IMR-90 (cell line): ENCODE measurements around the gene FAM193A. TPM values are rescaled to one million over a fixed set of nuclear protein-coding genes. Genes with fewer than 3 reads are reported as not detected.

Experiments
- ATAC-seq: fragments of 200-7000 bp; cut with Tn5 transposase; 2 replicates; pipeline ENCODE4 v1.9.1; 2020; ENCODE audit warnings: low read depth, mild to moderate bottlenecking, moderate library complexity
- BruUV-seq: library from RNA; stranded (reverse); fragments of 400-500 nt; replicated peaks from 2 replicates; lab custom pipeline; 2021; lab: Mats Ljungman, UMichigan
- CTCF ChIA-PET: fragments of 300-600 bp; formaldehyde crosslinking; extraction: SDS; loops from one replicate; lab custom pipeline; 2021; ENCODE audit warnings: antibody characterized with exemption; lab: Yijun Ruan, JAX
- POLR2A ChIA-PET: fragments of 300-600 bp; sonication (Branson Sonifier 250); formaldehyde crosslinking; loops from one replicate; lab custom pipeline; 2022; ENCODE audit warnings: antibody characterized with exemption; ENCODE audit not compliant: unreplicated experiment; lab: Charles Lee
- DNase-seq: peaks from one replicate; pipeline ENCODE4 v3.0.0; 2013
- H2AFZ ChIP-seq: replicated peaks from 2 replicates; pipeline ENCODE3; 2013; ENCODE audit warnings: low read length, mild to moderate bottlenecking; ENCODE audit not compliant: poor library complexity
- H2AK5ac ChIP-seq: 2 replicates; pipeline ENCODE4 v1.6.1; 2013; ENCODE audit warnings: low read depth, low read length, inconsistent platforms
- H2AK9ac ChIP-seq: replicated peaks from 2 replicates; pipeline ENCODE3; 2013; ENCODE audit warnings: mild to moderate bottlenecking, low read depth, low read length, moderate library complexity; ENCODE audit not compliant: poor library complexity
- H2BK120ac ChIP-seq: 2 replicates; pipeline ENCODE4 v1.6.1; 2013; ENCODE audit warnings: low read depth, low read length, inconsistent platforms
- H2BK15ac ChIP-seq: 3 replicates; pipeline ENCODE4 v1.6.1; 2013; ENCODE audit warnings: low read depth, low read length, inconsistent platforms
- H2BK20ac ChIP-seq: 2 replicates; pipeline ENCODE4 v1.6.1; 2013; ENCODE audit warnings: low read depth, mild to moderate bottlenecking, inconsistent platforms, low read length, moderate library complexity
- H2BK5ac ChIP-seq: 2 replicates; pipeline ENCODE4 v1.6.1; 2013; ENCODE audit warnings: mild to moderate bottlenecking, low read depth, low read length, inconsistent platforms; ENCODE audit not compliant: poor library complexity, severe bottlenecking
- H3K14ac ChIP-seq: replicated peaks from 2 replicates; pipeline ENCODE4 v1.6.1; 2013; ENCODE audit warnings: low read depth, low read length, inconsistent platforms
- H3K18ac ChIP-seq: 2 replicates; pipeline ENCODE4 v1.6.1; 2013; ENCODE audit warnings: low read depth, low read length, control low read depth
- H3K23ac ChIP-seq: 2 replicates; pipeline ENCODE4 v1.6.1; 2013; ENCODE audit warnings: low read depth, low read length, inconsistent platforms
- H3K27ac ChIP-seq: 2 replicates; pipeline ENCODE4 v1.5.1; 2013; ENCODE audit warnings: mild to moderate bottlenecking, control low read depth, low read length; ENCODE audit not compliant: insufficient read depth
- H3K27me3 ChIP-seq: 2 replicates; pipeline ENCODE4 v1.6.1; 2013; ENCODE audit warnings: low read length; ENCODE audit not compliant: control insufficient read depth, insufficient read depth
- H3K36me3 ChIP-seq: 2 replicates; pipeline ENCODE4 v1.6.1; 2013; ENCODE audit warnings: low read length, mixed read lengths; ENCODE audit not compliant: control insufficient read depth, insufficient read depth
- H3K4ac ChIP-seq: 2 replicates; pipeline ENCODE4 v1.6.1; 2013; ENCODE audit warnings: low read depth, low read length, inconsistent platforms
- H3K4me1 ChIP-seq: 2 replicates; pipeline ENCODE4 v1.6.1; 2013; ENCODE audit warnings: low read length, mixed read lengths; ENCODE audit not compliant: control insufficient read depth, insufficient read depth
- H3K4me2 ChIP-seq: 2 replicates; pipeline ENCODE4 v1.6.1; 2013; ENCODE audit warnings: low read depth, mild to moderate bottlenecking, control low read depth, low read length, moderate library complexity
- H3K4me3 ChIP-seq: 2 replicates; pipeline ENCODE4 v1.5.1; 2013; ENCODE audit warnings: low read depth, mild to moderate bottlenecking, control low read depth, low read length, moderate library complexity; ENCODE audit not compliant: insufficient read depth
- H3K56ac ChIP-seq: 2 replicates; pipeline ENCODE4 v1.6.1; 2013; ENCODE audit warnings: low read length, inconsistent platforms; ENCODE audit not compliant: insufficient read depth; ENCODE audit errors: extremely low read depth
- H3K79me1 ChIP-seq, 2 experiments: 2 replicates each; pipeline ENCODE4 v1.6.1; 2013; ENCODE audit warnings: low read length in 2 of 2, inconsistent platforms in 1 of 2, low read depth in 1 of 2
- H3K9ac ChIP-seq: 2 replicates; pipeline ENCODE4 v1.6.1; 2013; ENCODE audit warnings: low read depth, low read length, control low read depth
- H3K9me1 ChIP-seq: 2 replicates; pipeline ENCODE4 v1.6.1; 2013; ENCODE audit warnings: low read length, inconsistent platforms; ENCODE audit not compliant: insufficient read depth
- H3K9me3 ChIP-seq: 2 replicates; pipeline ENCODE4 v1.6.1; 2013; ENCODE audit warnings: low read length; ENCODE audit not compliant: control insufficient read depth, insufficient read depth
- H4K20me1 ChIP-seq: 2 replicates; pipeline ENCODE4 v1.6.1; 2013; ENCODE audit warnings: low read length, inconsistent platforms; ENCODE audit not compliant: insufficient read depth
- H4K5ac ChIP-seq: 2 replicates; pipeline ENCODE4 v1.6.1; 2013; ENCODE audit warnings: mild to moderate bottlenecking, low read depth, low read length, control low read depth
- H4K8ac ChIP-seq, 2 experiments: 2 replicates each; pipeline ENCODE4 v1.6.1; 2013; ENCODE audit warnings: low read depth in 2 of 2, low read length in 2 of 2, control low read depth in 1 of 2, inconsistent platforms in 1 of 2
- H4K91ac ChIP-seq: 2 replicates; pipeline ENCODE4 v1.6.1; 2013; ENCODE audit warnings: low read depth, low read length, inconsistent platforms; ENCODE audit not compliant: insufficient read depth
- BHLHE40 ChIP-seq: fragments of 150-350 bp; IDR thresholded peaks from 2 replicates; pipeline ENCODE4 v1.6.1; 2016; ENCODE audit warnings: mild to moderate bottlenecking, low read depth, low read length
- POLR2A ChIP-seq: IDR thresholded peaks from 2 replicates; pipeline ENCODE4 v1.6.1; 2012; ENCODE audit warnings: mild to moderate bottlenecking, low read depth, low read length
- RAD21 ChIP-seq: IDR thresholded peaks from 2 replicates; pipeline ENCODE4 v1.6.1; 2012; ENCODE audit warnings: low read length, improper control_type of control experiment
- WGBS, 2 experiments: methylation state at CpG; one replicate each; pipeline versions ENCODE4 v1.1.5 to v1.1.7; 2013; ENCODE audit warnings: missing lambda C conversion rate in 2 of 2; ENCODE audit not compliant: insufficient read length in 1 of 2; ENCODE audit errors: extremely low coverage in 2 of 2; 5-methylcytosine and 5-hydroxymethylcytosine counted together
- dilution Hi-C: fragments of 300-500 bp; cut with HindIII; formaldehyde crosslinking; loops from one replicate; pipeline ENCODE4 v1.14.3; 2018; ENCODE audit warnings: low sequenced_read_pairs; ENCODE audit not compliant: unreplicated experiment
- in situ Hi-C: fragments of 300-500 bp; cut with MboI; formaldehyde crosslinking; loops from 3 replicates; pipeline ENCODE4 v1.14.3; 2019; ENCODE audit warnings: low sequenced_read_pairs, inconsistent platforms, mixed read lengths
- intact Hi-C: fragments of 100-400 bp; cut with micrococcal nuclease; formaldehyde crosslinking; loops from 2 replicates; pipeline ENCODE4 v1.10.0; 2022
- polyA plus RNA-seq, 3 experiments: library from polyadenylated mRNA; depleted of rRNA; stranded (reverse); fragments of >200 nt; gene quantifications; 2 replicates each; pipeline ENCODE4 v1.2.3, GENCODE V29; 2012; ENCODE audit warnings: low replicate concordance in 1 of 3
- total RNA-seq: library from RNA; depleted of rRNA; stranded (reverse); fragments of >200 nt; gene quantifications from 2 replicates; pipeline ENCODE4 v1.2.3, GENCODE V29; 2012
- TF ChIP-seq, protein P1 (sequence below): conservative IDR thresholded peaks from 2 replicates; pipeline ENCODE4 v1.5.1; 2012; ENCODE audit warnings: mild to moderate bottlenecking, low read depth, low read length, improper control_type of control experiment
- TF ChIP-seq, protein P2 (sequence below): fragments of 150-350 bp; IDR thresholded peaks from 2 replicates; pipeline ENCODE4 v1.6.1; 2016; ENCODE audit warnings: low read depth, mild to moderate bottlenecking, low read length, moderate library complexity, borderline replicate concordance

The FAM193A gene
- total and polyA plus RNA-seq, 2 of the 4 experiments (the other 2 are of a cell fraction): 6.8 to 11.0 TPM

DNA sequence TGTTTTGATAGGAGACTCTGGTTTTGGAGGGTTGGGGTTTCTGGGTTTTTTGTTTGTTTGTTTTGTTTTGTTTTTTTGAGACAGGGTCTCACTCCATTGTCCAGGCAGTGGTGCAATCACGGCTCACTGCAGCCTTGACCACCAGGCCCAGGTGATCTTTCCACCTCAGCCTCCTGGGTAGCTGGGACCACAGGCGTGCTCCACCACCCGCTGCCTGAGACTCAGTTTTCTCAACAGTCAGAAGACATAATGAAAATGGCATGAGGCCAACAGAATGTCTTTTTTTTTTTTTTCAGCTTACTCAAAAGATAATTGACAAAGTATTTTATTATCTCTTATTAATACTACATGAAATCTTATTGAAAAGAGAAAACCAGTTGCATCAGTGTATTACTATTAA is 187.3 kb downstream of the FAM193A start:
- Histone ChIP-seq H4K20me1 (no peaks in the 10 kb centered on the region), H3K4me3 (no peak overlapping the region), H3K36me3 (peaks cover 24% of the 10 kb centered on the region), H3K23ac (no peak overlapping the region), H4K8ac (no peak overlapping the region), H2BK5ac (no peak overlapping the region), H3K27ac (no peak overlapping the region), H3K4me2 (no peak overlapping the region), H3K4me1 (no peaks in the 10 kb centered on the region), H3K9me3 (no peaks in the 10 kb centered on the region), H3K9ac (no peak overlapping the region), H2BK120ac (no peak overlapping the region), H3K56ac (no peak overlapping the region), H2AK5ac (no peak overlapping the region), H2BK20ac (no peak overlapping the region), H2AFZ (no peak overlapping the region), H3K4ac (no peak overlapping the region), H3K79me1 (peaks cover 8 to 14% of the 10 kb centered on the region in 2 experiments; a peak in 3 of 4 replicates), H3K27me3 (no peaks in the 10 kb centered on the region), H4K5ac (no peak overlapping the region), H2AK9ac (no peak overlapping the region), H4K91ac (no peak overlapping the region), H3K9me1 (peaks cover 5% of the 10 kb centered on the region; the same call in 1 of the 2 replicates), H2BK15ac (no peak overlapping the region), H3K18ac (no peak overlapping the region), H3K14ac (no peak overlapping the region)
- TF ChIP-seq POLR2A (no peak), RAD21 (no peak), BHLHE40 (no peak)
- TF ChIP-seq, protein P1, sequence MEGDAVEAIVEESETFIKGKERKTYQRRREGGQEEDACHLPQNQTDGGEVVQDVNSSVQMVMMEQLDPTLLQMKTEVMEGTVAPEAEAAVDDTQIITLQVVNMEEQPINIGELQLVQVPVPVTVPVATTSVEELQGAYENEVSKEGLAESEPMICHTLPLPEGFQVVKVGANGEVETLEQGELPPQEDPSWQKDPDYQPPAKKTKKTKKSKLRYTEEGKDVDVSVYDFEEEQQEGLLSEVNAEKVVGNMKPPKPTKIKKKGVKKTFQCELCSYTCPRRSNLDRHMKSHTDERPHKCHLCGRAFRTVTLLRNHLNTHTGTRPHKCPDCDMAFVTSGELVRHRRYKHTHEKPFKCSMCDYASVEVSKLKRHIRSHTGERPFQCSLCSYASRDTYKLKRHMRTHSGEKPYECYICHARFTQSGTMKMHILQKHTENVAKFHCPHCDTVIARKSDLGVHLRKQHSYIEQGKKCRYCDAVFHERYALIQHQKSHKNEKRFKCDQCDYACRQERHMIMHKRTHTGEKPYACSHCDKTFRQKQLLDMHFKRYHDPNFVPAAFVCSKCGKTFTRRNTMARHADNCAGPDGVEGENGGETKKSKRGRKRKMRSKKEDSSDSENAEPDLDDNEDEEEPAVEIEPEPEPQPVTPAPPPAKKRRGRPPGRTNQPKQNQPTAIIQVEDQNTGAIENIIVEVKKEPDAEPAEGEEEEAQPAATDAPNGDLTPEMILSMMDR: no peak
- TF ChIP-seq, protein P2, sequence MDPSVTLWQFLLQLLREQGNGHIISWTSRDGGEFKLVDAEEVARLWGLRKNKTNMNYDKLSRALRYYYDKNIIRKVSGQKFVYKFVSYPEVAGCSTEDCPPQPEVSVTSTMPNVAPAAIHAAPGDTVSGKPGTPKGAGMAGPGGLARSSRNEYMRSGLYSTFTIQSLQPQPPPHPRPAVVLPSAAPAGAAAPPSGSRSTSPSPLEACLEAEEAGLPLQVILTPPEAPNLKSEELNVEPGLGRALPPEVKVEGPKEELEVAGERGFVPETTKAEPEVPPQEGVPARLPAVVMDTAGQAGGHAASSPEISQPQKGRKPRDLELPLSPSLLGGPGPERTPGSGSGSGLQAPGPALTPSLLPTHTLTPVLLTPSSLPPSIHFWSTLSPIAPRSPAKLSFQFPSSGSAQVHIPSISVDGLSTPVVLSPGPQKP: no peak
- no peak for DNase-seq
- intact Hi-C loops (no loop called here), in situ Hi-C loops (no loop called here), dilution Hi-C loops (no loop called here)
- no TSS peak for BruUV-seq
- no peak for ATAC-seq
- no CpG with 5 or more reads among the region's 3 CpGs for WGBS, 2 experiments
- ChIA-PET POLR2A (no interaction called here), CTCF (no interaction called here)
